BE2C (cell line): ENCODE results near the gene OPN5.

Experiments
- DNase-seq: peaks from one replicate; pipeline ENCODE4 v3.0.0-alpha.2; 2020
- H3K27me3 ChIP-seq: fragments of 250-450 bp; sonication (Bioruptor Pico); 2 replicates; pipeline ENCODE4 v1.5.1; 2020; ENCODE audit warnings: mild to moderate bottlenecking
- H3K36me3 ChIP-seq: fragments of 250-450 bp; sonication (Bioruptor Pico); 2 replicates; pipeline ENCODE4 v1.5.1; 2020; ENCODE audit warnings: mild to moderate bottlenecking
- H3K4me1 ChIP-seq: fragments of 250-450 bp; sonication (Bioruptor Pico); 2 replicates; pipeline ENCODE4 v1.5.1; 2020
- H3K4me3 ChIP-seq: 2 replicates; pipeline ENCODE4 v1.5.1; 2011; ENCODE audit warnings: low read depth, low read length
- H3K9me3 ChIP-seq: fragments of 250-450 bp; sonication (Bioruptor Pico); 2 replicates; pipeline ENCODE4 v1.5.1; 2020
- TF ChIP-seq, protein P1 (sequence below): IDR thresholded peaks from 2 replicates; pipeline ENCODE4 v1.5.1; 2012; ENCODE audit warnings: mild to moderate bottlenecking, low read depth, low read length

The OPN5 gene

GRCh38 chr6:47854971-47855370 lies 73.1 kb downstream of the OPN5 start:
- Histone ChIP-seq H3K9me3 (no peaks in the 10 kb centered on the region), H3K4me1 (no peaks in the 10 kb centered on the region), H3K36me3 (no peaks in the 10 kb centered on the region), H3K27me3 (no peaks in the 10 kb centered on the region), H3K4me3 (no peak overlapping the region)
- DNase-seq = no peak
- TF ChIP-seq, protein P1, sequence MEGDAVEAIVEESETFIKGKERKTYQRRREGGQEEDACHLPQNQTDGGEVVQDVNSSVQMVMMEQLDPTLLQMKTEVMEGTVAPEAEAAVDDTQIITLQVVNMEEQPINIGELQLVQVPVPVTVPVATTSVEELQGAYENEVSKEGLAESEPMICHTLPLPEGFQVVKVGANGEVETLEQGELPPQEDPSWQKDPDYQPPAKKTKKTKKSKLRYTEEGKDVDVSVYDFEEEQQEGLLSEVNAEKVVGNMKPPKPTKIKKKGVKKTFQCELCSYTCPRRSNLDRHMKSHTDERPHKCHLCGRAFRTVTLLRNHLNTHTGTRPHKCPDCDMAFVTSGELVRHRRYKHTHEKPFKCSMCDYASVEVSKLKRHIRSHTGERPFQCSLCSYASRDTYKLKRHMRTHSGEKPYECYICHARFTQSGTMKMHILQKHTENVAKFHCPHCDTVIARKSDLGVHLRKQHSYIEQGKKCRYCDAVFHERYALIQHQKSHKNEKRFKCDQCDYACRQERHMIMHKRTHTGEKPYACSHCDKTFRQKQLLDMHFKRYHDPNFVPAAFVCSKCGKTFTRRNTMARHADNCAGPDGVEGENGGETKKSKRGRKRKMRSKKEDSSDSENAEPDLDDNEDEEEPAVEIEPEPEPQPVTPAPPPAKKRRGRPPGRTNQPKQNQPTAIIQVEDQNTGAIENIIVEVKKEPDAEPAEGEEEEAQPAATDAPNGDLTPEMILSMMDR = no peak

GRCh38 chr6:47859175-47859574 lies 77.3 kb downstream of the OPN5 start:
- Histone ChIP-seq H3K4me1 (no peaks in the 10 kb centered on the region), H3K4me3 (no peak overlapping the region), H3K9me3 (no peaks in the 10 kb centered on the region), H3K36me3 (no peaks in the 10 kb centered on the region), H3K27me3 (no peaks in the 10 kb centered on the region)
- TF ChIP-seq, protein P1 = no peak
- no peak for DNase-seq

DNA sequence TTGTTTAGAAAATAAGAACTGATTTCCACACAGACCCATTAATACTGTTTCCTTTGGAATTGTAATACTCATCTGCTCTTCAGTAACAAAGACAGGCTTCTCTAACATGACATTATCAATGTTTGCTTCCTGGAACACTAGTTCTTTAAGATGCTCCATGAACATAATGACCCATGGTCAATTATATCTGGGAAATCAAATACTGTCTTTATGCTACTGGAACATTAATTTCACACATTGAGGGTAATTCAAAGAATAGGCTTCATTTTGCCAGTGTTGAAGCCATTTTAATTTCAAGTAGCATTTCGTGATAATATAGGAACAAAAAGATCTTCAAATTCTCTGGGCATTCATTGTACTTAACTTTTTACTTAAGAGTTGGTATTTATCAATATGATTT lies 80.9 kb downstream of the OPN5 start:
- Histone ChIP-seq H3K36me3 (no peaks in the 10 kb centered on the region), H3K4me3 (no peak overlapping the region), H3K4me1 (no peaks in the 10 kb centered on the region), H3K27me3 (no peaks in the 10 kb centered on the region), H3K9me3 (no peaks in the 10 kb centered on the region)
- no peak for DNase-seq
- TF ChIP-seq, protein P1 = no peak

DNA sequence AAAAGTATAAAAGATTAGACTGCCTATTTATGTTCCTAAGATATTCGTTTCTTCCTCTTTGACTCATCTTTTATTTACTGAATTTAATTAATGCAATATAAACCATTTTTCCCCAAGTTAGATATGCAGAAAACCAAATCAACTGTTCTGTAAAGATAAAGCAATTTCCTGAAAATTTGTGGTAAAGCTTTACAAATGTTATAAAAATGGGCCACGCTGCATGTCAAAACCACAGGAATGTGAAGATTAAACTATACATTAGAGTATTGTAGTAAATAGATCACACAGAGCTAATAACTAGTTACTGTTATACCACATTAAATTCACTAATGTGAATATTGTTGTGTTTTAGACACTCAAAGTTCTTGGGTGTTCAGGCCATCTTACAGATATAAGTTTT lies 83.4 kb downstream of the OPN5 start:
- H3K9me3 ChIP-seq = no peaks in the 10 kb centered on the region
- no peaks in the 10 kb centered on the region for H3K4me1 ChIP-seq
- TF ChIP-seq, protein P1 = no peak
- no peaks in the 10 kb centered on the region for H3K36me3 ChIP-seq
- no peaks in the 10 kb centered on the region for H3K27me3 ChIP-seq
- H3K4me3 ChIP-seq = no peak overlapping the region
- no peak for DNase-seq

DNA sequence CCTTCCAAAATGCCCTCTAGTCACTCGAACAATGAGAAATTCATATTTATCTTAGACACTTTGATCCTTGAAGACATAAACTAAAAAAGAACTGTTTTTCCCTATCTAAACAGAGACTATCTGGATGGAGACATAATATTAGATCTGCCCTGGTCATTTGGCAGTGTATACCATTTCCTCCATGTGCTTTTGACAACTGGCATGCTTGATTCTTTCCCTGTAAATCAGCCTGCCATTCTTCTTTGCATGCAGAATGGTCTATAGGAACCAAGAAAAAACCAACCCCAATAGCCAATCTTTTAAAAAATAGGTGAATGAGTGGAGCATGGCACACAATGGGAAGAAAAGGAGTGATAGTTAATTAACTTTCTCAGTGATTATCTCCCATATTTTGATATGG lies 93.8 kb downstream of the OPN5 start:
- Histone ChIP-seq H3K36me3 (no peaks in the 10 kb centered on the region), H3K27me3 (no peaks in the 10 kb centered on the region), H3K9me3 (no peaks in the 10 kb centered on the region), H3K4me3 (no peak overlapping the region), H3K4me1 (no peaks in the 10 kb centered on the region)
- DNase-seq = no peak
- TF ChIP-seq, protein P1 = no peak
